Endothelial cell of umbilical vein (primary cell): ENCODE results near the gene DAB1. TPM values are rescaled to one million over a fixed set of nuclear protein-coding genes. Genes with fewer than 3 reads are reported as not detected.

Experiments
- BruUV-seq: library from RNA; stranded (reverse); fragments of 400-500 nt; replicated peaks from 2 replicates; lab custom pipeline; 2021; lab: Mats Ljungman, UMichigan
- CTCF ChIA-PET: fragments of 300-600, 350-600 bp; sonication (Branson Sonifier 250); formaldehyde crosslinking; loops from one replicate; lab custom pipeline; 2021; ENCODE audit warnings: antibody characterized with exemption, inconsistent platforms; lab: Charles Lee
- POLR2A ChIA-PET: fragments of 300-600, 350-600 bp; sonication (Branson Sonifier 250); formaldehyde crosslinking; loops from one replicate; lab custom pipeline; 2021; ENCODE audit warnings: antibody characterized with exemption, inconsistent platforms; lab: Charles Lee
- DNase-seq: peaks from one replicate; pipeline ENCODE4 v3.0.0-alpha.2; 2011; ENCODE audit warnings: low read depth, low spot score
- FAIRE-seq: peaks from 2 replicates; lab custom pipeline; 2011; peaks lifted over from hg19 to GRCh38; lab: Jason Lieb, UNC
- H2AFZ ChIP-seq: 2 replicates; pipeline ENCODE4 v1.6.0; 2012; ENCODE audit warnings: low read depth, low read length, control low read depth, inconsistent platforms
- H3K27ac ChIP-seq: 2 replicates; pipeline ENCODE4 v1.5.1; 2011; ENCODE audit warnings: low read depth, mild to moderate bottlenecking, control low read depth, low read length, moderate library complexity; ENCODE audit not compliant: insufficient read depth
- H3K27me3 ChIP-seq, 2 experiments: 2 replicates each; pipeline versions ENCODE4 v1.6.0 to v1.6.1; 2011; ENCODE audit warnings: low read length in 2 of 2, mixed read lengths in 1 of 2; ENCODE audit not compliant: control insufficient read depth in 2 of 2, insufficient read depth in 2 of 2
- H3K36me3 ChIP-seq, 2 experiments: 2 replicates in 1 of 2; 3 replicates in 1 of 2; pipeline ENCODE4 v1.5.1; 2011; ENCODE audit warnings: low read length in 2 of 2, mild to moderate bottlenecking in 1 of 2, moderate library complexity in 1 of 2; ENCODE audit not compliant: control insufficient read depth in 2 of 2, insufficient read depth in 2 of 2; ENCODE audit errors: extremely low read depth in 1 of 2
- H3K4me1 ChIP-seq: 3 replicates; pipeline ENCODE4 v1.5.1; 2011; ENCODE audit warnings: mild to moderate bottlenecking, low read length; ENCODE audit not compliant: control insufficient read depth, insufficient read depth; ENCODE audit errors: extremely low read depth
- H3K4me2 ChIP-seq: 2 replicates; pipeline ENCODE4 v1.6.1; 2011; ENCODE audit warnings: low read length, control low read depth, mixed read lengths; ENCODE audit not compliant: insufficient read depth
- H3K4me3 ChIP-seq, 3 experiments: fragments of 200-600 bp in 1 of 3; sonication (generic), shearing (Covaris generic) in 1 of 3; replicated peaks in 1 of 3; 2 replicates each; pipeline ENCODE4 v1.5.1; 2011 to 2016; ENCODE audit warnings: control low read depth in 3 of 3, low read length in 3 of 3, mild to moderate bottlenecking in 2 of 3, inconsistent platforms in 1 of 3, low read depth in 1 of 3, moderate library complexity in 1 of 3; ENCODE audit not compliant: insufficient read depth in 1 of 3
- H3K79me2 ChIP-seq: 2 replicates; pipeline ENCODE4 v1.6.0; 2012; ENCODE audit warnings: low read length, inconsistent platforms; ENCODE audit not compliant: control insufficient read depth, insufficient read depth
- H3K9ac ChIP-seq: replicated peaks from 2 replicates; pipeline ENCODE3; 2011; ENCODE audit warnings: low read length, control low read depth; ENCODE audit not compliant: insufficient read depth; ENCODE audit errors: extremely low read depth
- H3K9me1 ChIP-seq: replicated peaks from 3 replicates; pipeline ENCODE4 v1.6.0; 2011; ENCODE audit warnings: mild to moderate bottlenecking, low read length; ENCODE audit not compliant: control insufficient read depth, insufficient read depth; ENCODE audit errors: extremely low read depth
- H3K9me3 ChIP-seq: replicated peaks from 2 replicates; pipeline ENCODE4 v1.5.1; 2012; ENCODE audit warnings: low read length, inconsistent platforms; ENCODE audit not compliant: control insufficient read depth, insufficient read depth
- H4K20me1 ChIP-seq: replicated peaks from 2 replicates; pipeline ENCODE3; 2011; ENCODE audit warnings: mild to moderate bottlenecking, low read length; ENCODE audit not compliant: control insufficient read depth, insufficient read depth; ENCODE audit errors: extremely low read depth
- EZH2 ChIP-seq: IDR thresholded peaks from 2 replicates; pipeline ENCODE4 v1.6.1; 2012; ENCODE audit warnings: borderline replicate concordance, low read depth, mild to moderate bottlenecking, moderate library complexity, low read length, inconsistent platforms; ENCODE audit not compliant: severe bottlenecking
- FOS ChIP-seq: IDR thresholded peaks from 2 replicates; pipeline ENCODE4 v1.6.1; 2011; ENCODE audit warnings: mild to moderate bottlenecking, low read length, moderate library complexity, borderline replicate concordance; ENCODE audit not compliant: insufficient read depth
- GATA2 ChIP-seq: IDR thresholded peaks from 2 replicates; pipeline ENCODE4 v1.7.0; 2011; ENCODE audit warnings: low read depth, mild to moderate bottlenecking, moderate library complexity, mixed read lengths, low read length; ENCODE audit not compliant: insufficient read length, insufficient read depth
- JUN ChIP-seq: IDR thresholded peaks from 2 replicates; pipeline ENCODE4 v1.6.1; 2011; ENCODE audit warnings: borderline replicate concordance, low read depth; ENCODE audit not compliant: insufficient read length, insufficient read depth
- MAX ChIP-seq: IDR thresholded peaks from 2 replicates; pipeline ENCODE4 v1.6.1; 2011; ENCODE audit not compliant: insufficient read depth, insufficient read length
- MYC ChIP-seq: IDR thresholded peaks from one replicate; pipeline ENCODE4 v1.6.1; 2011; ENCODE audit warnings: mild to moderate bottlenecking, low read depth, low read length
- POLR2A ChIP-seq: IDR thresholded peaks from 2 replicates; pipeline ENCODE4 v1.6.1; 2012; ENCODE audit warnings: low read depth, mild to moderate bottlenecking, control low read depth, low read length
- POLR2AphosphoS5 ChIP-seq: IDR thresholded peaks from 2 replicates; pipeline ENCODE4 v1.6.1; 2012; ENCODE audit warnings: low read depth, mild to moderate bottlenecking, control low read depth, low read length, moderate library complexity; ENCODE audit not compliant: insufficient read depth
- dilution Hi-C: fragments of 300-500 bp; cut with MboI; formaldehyde crosslinking; loops from one replicate; pipeline ENCODE4 v1.15.0; 2019; ENCODE audit warnings: low sequenced_read_pairs; ENCODE audit not compliant: extremely low pct_ligation_motif_present
- intact Hi-C: fragments of 100-400 bp; cut with micrococcal nuclease; formaldehyde crosslinking; loops from one replicate; pipeline ENCODE4 v1.10.0; 2022
- polyA plus RNA-seq, 4 experiments: library from polyadenylated mRNA; depleted of rRNA in 3 of 4; stranded (reverse) in 3 of 4; unstranded in 1 of 4; fragments of >200 nt; gene quantifications; 2 replicates each; pipeline versions ENCODE4 v1.2.1 to v1.2.3, GENCODE V29; 2011 to 2012; ENCODE audit warnings: missing spikeins in 1 of 4
- total RNA-seq: library from RNA; stranded (reverse); gene quantifications from 2 replicates; pipeline ENCODE4 v1.2.3, GENCODE V29; 2021
- TF ChIP-seq, protein P1 (sequence below), 2 donors: IDR thresholded peaks; 1 replicate in 1 of 2; 2 replicates in 1 of 2; pipeline ENCODE4 v1.5.1; 2011; ENCODE audit warnings: low read length in 2 of 2, mild to moderate bottlenecking in 2 of 2, moderate library complexity in 2 of 2, control low read depth in 1 of 2, inconsistent platforms in 1 of 2, low read depth in 1 of 2; ENCODE audit not compliant: insufficient read depth in 1 of 2; ENCODE audit errors: extremely low read depth in 1 of 2

Gene DAB1
- total and polyA plus RNA-seq, 2 donors (not counting 3 experiments of a cell fraction or from before 2014, with no cell fraction given) = not detected

DNA sequence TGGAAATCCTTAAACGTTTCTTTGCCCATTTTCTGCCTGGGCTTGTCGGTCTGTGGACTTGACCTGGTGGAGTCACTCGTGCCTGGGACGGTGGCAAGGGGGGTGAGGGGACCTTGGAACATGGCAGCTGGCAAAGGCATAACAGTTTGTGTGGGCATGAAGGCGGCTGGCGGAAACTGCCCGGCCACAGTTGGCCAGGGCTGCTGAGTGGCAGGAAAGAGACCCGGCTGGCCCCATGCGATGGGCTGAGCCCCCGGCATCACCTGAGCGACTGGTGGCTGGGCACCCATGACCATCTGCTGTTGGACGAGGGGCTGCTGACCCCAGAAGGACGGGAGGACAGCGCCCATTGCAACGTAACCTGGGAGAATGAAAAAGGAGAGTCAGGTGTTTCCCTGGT lies 408.8 kb downstream of the DAB1 start:
- Histone ChIP-seq H3K4me2 (no peak overlapping the region), H3K9me3 (no peaks in the 10 kb centered on the region), H3K9me1 (no peaks in the 10 kb centered on the region), H2AFZ (no peak overlapping the region), H3K4me3 (no peak overlapping the region), H4K20me1 (no peaks in the 10 kb centered on the region), H3K79me2 (no peaks in the 10 kb centered on the region), H3K4me1 (no peaks in the 10 kb centered on the region), H3K27me3 (no peaks in the 10 kb centered on the region), H3K9ac (no peak overlapping the region), H3K36me3 (no peaks in the 10 kb centered on the region), H3K27ac (no peak overlapping the region)
- ChIA-PET CTCF (no interaction called here), POLR2A (no interaction called here)
- FAIRE-seq = no peak
- dilution Hi-C loops = no loop called here
- no TSS peak for BruUV-seq
- TF ChIP-seq POLR2A = no peak
- TF ChIP-seq MYC = no peak
- no peak for TF ChIP-seq JUN
- TF ChIP-seq MAX = no peak
- TF ChIP-seq, protein P1, sequence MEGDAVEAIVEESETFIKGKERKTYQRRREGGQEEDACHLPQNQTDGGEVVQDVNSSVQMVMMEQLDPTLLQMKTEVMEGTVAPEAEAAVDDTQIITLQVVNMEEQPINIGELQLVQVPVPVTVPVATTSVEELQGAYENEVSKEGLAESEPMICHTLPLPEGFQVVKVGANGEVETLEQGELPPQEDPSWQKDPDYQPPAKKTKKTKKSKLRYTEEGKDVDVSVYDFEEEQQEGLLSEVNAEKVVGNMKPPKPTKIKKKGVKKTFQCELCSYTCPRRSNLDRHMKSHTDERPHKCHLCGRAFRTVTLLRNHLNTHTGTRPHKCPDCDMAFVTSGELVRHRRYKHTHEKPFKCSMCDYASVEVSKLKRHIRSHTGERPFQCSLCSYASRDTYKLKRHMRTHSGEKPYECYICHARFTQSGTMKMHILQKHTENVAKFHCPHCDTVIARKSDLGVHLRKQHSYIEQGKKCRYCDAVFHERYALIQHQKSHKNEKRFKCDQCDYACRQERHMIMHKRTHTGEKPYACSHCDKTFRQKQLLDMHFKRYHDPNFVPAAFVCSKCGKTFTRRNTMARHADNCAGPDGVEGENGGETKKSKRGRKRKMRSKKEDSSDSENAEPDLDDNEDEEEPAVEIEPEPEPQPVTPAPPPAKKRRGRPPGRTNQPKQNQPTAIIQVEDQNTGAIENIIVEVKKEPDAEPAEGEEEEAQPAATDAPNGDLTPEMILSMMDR (IDR thresholded peaks at IDR 0.05; ENCODE audit: extremely low read depth in 1 of 2, insufficient read depth in 1 of 2, low read depth in 1 of 2, low read length in 2 of 2) = no peak
- no peak for TF ChIP-seq FOS
- TF ChIP-seq GATA2 = no peak
- TF ChIP-seq POLR2AphosphoS5 = no peak
- no peak for TF ChIP-seq EZH2
- intact Hi-C loops = no loop called here
- no peak for DNase-seq
